Right cardiac atrium (tissue), 5 donors: Measurements from ENCODE around the gene GGNBP2. TPM values are rescaled to one million over a fixed set of nuclear protein-coding genes. Genes with fewer than 3 reads are reported as not detected.

Experiments
- ATAC-seq, 2 donors: fragments of 200-7000 bp; cut with Tn5 transposase; one replicate each; pipeline versions ENCODE4 v1.8.0 to v1.9.1; 2020; ENCODE audit warnings: moderate library complexity in 2 of 2, mild to moderate bottlenecking in 1 of 2
- DNase-seq, 3 donors: peaks; one replicate each; pipeline ENCODE4 v3.0.0-alpha.2; 2020
- H3K27ac ChIP-seq: one replicate; pipeline ENCODE4 v1.5.1; 2013; ENCODE audit warnings: mild to moderate bottlenecking, low read length, control low read depth, moderate library complexity
- H3K27me3 ChIP-seq: one replicate; pipeline ENCODE4 v1.6.1; 2013; ENCODE audit not compliant: control insufficient read depth, insufficient read depth
- H3K4me1 ChIP-seq: one replicate; pipeline ENCODE4 v1.6.1; 2013; ENCODE audit warnings: low read length; ENCODE audit not compliant: control insufficient read depth, insufficient read depth
- H3K4me3 ChIP-seq: one replicate; pipeline ENCODE4 v1.5.1; 2013; ENCODE audit warnings: low read length, control low read depth
- H3K9me3 ChIP-seq: one replicate; pipeline ENCODE4 v1.6.1; 2013; ENCODE audit warnings: low read length; ENCODE audit not compliant: control insufficient read depth
- WGBS: extraction: QIAGEN DNeasy Blood & Tissue Kit; methylation state at CpG from one replicate; pipeline ENCODE4 v1.1.7; 2013; 5-methylcytosine and 5-hydroxymethylcytosine counted together
- intact Hi-C, 4 donors: fragments of 100-400 bp; cut with DNase I; formaldehyde crosslinking; loops; one replicate each; pipeline versions ENCODE4 v1.11.0 to v1.14.0; 2022 to 2023
- long read RNA-seq, 4 donors: library from polyadenylated mRNA; unstranded; transcript quantifications; one replicate each; pipeline ENCODE4 v2.0.0, GENCODE V29; 2020 to 2021
- polyA plus RNA-seq: library from polyadenylated mRNA; stranded (reverse); fragments of 200-250 nt; gene quantifications from one replicate; pipeline ENCODE4 v1.2.3, GENCODE V29; 2013
- total RNA-seq, 4 donors: library from RNA; stranded (reverse); fragmentation: NEBNext Ultra II Directional; extraction: Animal tissue kit (Norgen Biotek cat#: 25700); gene quantifications; one replicate each; pipeline ENCODE4 v1.2.1, GENCODE V29; 2021
- donor health status: healthy with polysubstance abuse.
- donor health status: DM: no; HTN: yes; CAD: no.
- donor health status: DM: no; HTN: no; CAD: no.
- donor health status: DM: no; HTN: yes; CAD: no; lungs with severe emphysema.
- donor health status: DM: yes; HTN: yes; CAD: no.

The GGNBP2 gene, protein sequence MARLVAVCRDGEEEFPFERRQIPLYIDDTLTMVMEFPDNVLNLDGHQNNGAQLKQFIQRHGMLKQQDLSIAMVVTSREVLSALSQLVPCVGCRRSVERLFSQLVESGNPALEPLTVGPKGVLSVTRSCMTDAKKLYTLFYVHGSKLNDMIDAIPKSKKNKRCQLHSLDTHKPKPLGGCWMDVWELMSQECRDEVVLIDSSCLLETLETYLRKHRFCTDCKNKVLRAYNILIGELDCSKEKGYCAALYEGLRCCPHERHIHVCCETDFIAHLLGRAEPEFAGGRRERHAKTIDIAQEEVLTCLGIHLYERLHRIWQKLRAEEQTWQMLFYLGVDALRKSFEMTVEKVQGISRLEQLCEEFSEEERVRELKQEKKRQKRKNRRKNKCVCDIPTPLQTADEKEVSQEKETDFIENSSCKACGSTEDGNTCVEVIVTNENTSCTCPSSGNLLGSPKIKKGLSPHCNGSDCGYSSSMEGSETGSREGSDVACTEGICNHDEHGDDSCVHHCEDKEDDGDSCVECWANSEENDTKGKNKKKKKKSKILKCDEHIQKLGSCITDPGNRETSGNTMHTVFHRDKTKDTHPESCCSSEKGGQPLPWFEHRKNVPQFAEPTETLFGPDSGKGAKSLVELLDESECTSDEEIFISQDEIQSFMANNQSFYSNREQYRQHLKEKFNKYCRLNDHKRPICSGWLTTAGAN
- total RNA-seq (10 to 100 TPM; 44.3 to 51.6 (median 46.6) TPM), polyA plus RNA-seq (36.2 TPM)
- long read RNA-seq, donor 1, transcript GGNBP2-212 (14 exons, 2,847 nt): major isoform, 9 of 106 reads
- long read RNA-seq, donor 1, partial matches to known transcripts: 82 of 106 reads
- long read RNA-seq, donor 1, other reads (novel, unspliced or antisense): 12 of 106 reads
- long read RNA-seq, donor 2, transcript GGNBP2-212 (14 exons, 2,847 nt): major isoform, 17 of 42 reads
- long read RNA-seq, donor 2, partial matches to known transcripts: 17 of 42 reads
- long read RNA-seq, donor 2, other reads (novel, unspliced or antisense): 5 of 42 reads
- long read RNA-seq, donor 3, partial matches to known transcripts: 115 of 148 reads
- long read RNA-seq, donor 3, other reads (novel, unspliced or antisense): 28 of 148 reads
- long read RNA-seq, donor 4, transcript GGNBP2-212 (14 exons, 2,847 nt): major isoform, 17 of 55 reads
- long read RNA-seq, donor 4, partial matches to known transcripts: 30 of 55 reads
- long read RNA-seq, donor 4, other reads (novel, unspliced or antisense): 7 of 55 reads

DNA sequence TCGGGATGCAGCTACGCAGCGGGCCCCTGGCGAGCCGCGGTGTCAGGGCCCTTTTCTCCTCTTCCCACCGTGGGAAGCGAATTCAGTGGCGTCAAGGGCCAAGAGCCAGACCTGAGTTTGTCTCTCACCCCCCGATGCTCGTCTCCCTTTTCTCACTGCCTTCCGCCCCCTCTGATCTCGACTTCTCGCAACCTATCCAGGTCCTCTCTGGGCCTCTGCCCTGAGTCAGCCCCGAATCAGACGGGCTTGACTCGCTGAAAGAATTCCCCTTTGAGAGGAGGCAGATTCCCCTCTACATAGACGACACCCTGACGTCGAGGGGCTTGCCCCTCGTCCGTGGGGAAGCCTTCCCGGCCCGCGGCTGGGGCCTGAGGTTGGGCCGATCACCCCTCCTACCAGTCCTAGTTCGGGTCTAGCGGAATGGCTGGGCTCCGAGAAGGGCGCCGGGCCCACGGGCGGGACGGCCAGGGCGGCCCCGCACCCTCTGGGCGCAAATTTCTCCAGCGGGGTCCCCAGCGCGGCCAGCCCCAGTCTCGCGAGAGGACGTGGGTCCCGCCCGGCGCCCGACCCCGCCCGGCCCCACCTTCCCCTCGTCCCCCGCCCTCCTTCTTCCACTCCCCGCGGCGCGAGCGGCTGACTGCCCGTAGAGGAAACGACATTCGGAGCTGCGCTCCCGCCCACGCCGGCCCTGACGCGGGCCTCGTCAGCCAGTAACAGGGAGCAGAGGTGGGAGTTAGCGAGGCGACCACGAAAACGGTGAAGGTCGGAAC lies at the start of gene GGNBP2:
Gene GGNBP2, plus strand, starts transcription at position 613 of the 770 bp plus-strand sequence. CDS start 806 bp downstream, outside the sequence.
- no peaks in the 10 kb centered on the region for H3K27me3 ChIP-seq

DNA sequence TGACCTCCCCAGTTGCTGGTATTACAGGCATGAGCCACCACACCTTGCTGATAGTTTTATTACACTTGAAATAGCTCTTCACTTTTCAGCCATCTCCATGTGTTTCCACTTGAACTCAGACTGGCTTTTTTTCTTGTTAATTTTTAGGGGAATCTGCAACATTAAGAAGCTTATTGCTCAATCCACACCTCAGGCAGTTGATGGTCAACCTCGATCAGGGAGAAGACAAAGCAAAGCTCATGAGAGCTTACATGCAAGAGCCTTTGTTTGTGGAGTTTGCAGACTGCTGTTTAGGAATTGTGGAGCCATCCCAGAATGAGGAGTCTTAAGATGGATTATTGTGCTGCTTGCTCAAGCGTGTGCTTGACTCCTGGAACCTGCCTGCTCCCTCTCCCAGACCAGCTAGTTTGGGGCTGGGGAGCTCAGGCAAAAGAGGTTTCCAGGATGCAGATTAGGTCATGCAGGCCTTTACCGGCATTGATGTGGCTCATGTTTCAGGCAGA lies 49.6 kb upstream of the GGNBP2 start:
- H3K4me1 ChIP-seq: no peaks in the 10 kb centered on the region
- H3K4me3 ChIP-seq: no peak overlapping the region
- H3K9me3 ChIP-seq: no peaks in the 10 kb centered on the region
- ATAC-seq (no peak), DNase-seq (no peak)
- WGBS: 72% methylated on average over 3 of the region's 3 CpGs
- intact Hi-C loops: no loop called here
- H3K27me3 ChIP-seq: no peaks in the 10 kb centered on the region
- H3K27ac ChIP-seq: no peak overlapping the region

More for the DNA sequence above, at the start of gene GGNBP2:
- H3K9me3 ChIP-seq: no peaks in the 10 kb centered on the region
- ATAC-seq (peak; percentile 93), DNase-seq (peak; percentile 96 to 98 (median 97))
- intact Hi-C loops: no loop called here
- H3K4me3 ChIP-seq: peak within 1 kb of the TSS; percentile 78
- peak within 1 kb of the TSS; percentile 97 for H3K27ac ChIP-seq
- H3K4me1 ChIP-seq: no peaks in the 10 kb centered on the region
- WGBS: under 1% methylated on average over 71 of the region's 71 CpGs

DNA sequence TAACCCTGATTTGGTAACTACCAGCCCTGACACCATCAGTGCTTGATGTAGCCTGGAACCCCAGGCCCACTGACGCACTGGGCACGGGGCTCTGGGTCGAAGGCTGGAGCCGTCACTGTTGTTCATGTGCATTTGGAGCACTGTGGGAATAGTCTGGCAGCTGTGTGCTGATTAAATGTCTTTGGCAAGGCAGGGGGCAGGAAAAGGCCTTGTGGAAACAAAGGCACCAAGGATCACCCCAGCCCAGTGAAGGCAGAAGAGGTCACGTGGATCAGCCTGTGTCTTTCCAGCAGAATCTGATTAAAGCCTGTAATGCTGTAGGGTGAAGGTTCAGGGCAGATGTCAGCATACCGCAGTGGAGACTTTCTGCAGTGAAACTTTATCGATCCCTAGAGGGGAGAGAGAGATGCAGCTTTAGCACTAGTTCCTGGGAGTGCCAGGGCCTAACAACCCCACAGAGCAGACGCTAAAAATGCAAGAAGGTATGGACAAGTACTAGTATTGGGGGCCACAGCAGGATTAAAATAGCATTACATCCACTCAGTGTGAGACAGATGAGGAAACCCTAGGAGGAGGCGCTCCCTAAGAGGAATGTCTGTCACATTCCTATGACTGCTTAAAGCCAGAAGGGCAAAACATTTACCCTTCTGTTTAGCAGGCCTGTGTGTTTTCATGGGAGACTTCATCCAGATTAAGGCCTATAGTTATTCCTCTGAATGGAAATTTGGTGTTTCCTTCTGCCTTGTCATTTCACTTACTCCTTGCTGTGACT lies 48.5 kb upstream of the GGNBP2 start:
- Histone ChIP-seq H3K4me3 (no peak overlapping the region), H3K9me3 (no peaks in the 10 kb centered on the region), H3K27me3 (no peaks in the 10 kb centered on the region), H3K27ac (no peak overlapping the region), H3K4me1 (no peaks in the 10 kb centered on the region)
- 78% methylated on average over 9 of the region's 9 CpGs for WGBS
- no peak for DNase-seq
- no peak for ATAC-seq
- intact Hi-C loops: no loop called here

DNA sequence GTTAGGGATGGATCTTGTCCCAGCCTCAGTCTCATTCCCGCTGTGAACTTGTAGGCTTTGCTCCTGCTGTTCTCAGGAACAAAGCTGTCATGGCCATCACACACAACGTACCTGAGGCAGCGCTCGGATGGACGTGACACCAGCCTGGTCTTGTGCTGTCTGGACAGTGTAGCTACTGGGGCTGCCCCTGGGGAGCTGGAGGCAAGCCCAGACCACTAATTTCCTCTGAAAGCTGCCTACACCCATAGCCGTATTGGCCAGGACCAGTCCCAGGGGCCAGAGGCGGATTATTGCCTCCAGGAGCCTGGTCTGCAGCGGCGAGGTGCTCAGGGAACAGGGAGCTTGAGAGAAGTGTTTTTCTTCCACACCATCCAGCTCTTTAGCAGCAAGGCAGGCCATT lies 46.6 kb upstream of the GGNBP2 start:
- Histone ChIP-seq H3K27me3 (no peaks in the 10 kb centered on the region), H3K27ac (no peak overlapping the region), H3K9me3 (no peaks in the 10 kb centered on the region), H3K4me1 (no peaks in the 10 kb centered on the region), H3K4me3 (no peak overlapping the region)
- DNase-seq (no peak), ATAC-seq (peak; percentile 20 to 33)
- 64% methylated on average over 9 of the region's 9 CpGs for WGBS
- intact Hi-C loops: no loop called here

DNA sequence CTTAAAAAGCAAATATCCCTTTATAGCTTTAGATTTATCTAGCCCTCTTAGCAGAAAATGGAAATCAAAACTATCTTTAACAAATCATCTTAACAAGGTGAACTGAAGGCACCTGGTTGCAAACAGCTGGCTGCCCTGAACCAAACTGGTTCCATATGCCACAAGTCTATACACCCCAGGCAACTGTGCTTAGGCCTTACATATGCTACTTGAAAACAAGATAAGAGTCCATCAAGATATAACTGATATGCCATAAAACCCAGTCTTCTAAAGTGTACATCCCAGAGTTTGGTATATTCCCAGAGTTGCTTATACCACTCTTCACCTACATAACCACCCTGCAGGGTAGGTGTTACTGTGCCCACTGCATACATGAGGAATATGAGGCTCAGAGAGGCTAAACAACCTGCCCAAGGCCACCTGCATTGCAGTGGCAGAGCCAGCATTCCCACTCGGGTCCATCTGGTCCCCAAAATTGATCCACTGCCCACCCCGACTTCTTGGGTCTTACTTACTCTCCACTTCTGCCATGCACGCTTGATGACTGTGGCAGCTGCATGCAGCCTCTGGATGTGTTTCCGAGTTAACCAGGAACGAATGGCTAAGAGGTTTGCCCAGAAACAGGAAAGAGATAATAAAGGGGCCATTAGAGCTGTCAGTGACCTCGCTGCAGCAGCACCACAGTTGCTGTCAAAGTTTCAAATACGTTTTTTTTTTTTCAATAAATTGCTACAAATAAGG lies 46.0 kb upstream of the GGNBP2 start:
- Histone ChIP-seq H3K27ac (no peak overlapping the region), H3K9me3 (no peaks in the 10 kb centered on the region), H3K27me3 (no peaks in the 10 kb centered on the region), H3K4me1 (no peaks in the 10 kb centered on the region), H3K4me3 (no peak overlapping the region)
- WGBS: 62% methylated on average over 7 of the region's 7 CpGs
- DNase-seq (no peak), ATAC-seq (no peak)
- intact Hi-C loops: no loop called here

DNA sequence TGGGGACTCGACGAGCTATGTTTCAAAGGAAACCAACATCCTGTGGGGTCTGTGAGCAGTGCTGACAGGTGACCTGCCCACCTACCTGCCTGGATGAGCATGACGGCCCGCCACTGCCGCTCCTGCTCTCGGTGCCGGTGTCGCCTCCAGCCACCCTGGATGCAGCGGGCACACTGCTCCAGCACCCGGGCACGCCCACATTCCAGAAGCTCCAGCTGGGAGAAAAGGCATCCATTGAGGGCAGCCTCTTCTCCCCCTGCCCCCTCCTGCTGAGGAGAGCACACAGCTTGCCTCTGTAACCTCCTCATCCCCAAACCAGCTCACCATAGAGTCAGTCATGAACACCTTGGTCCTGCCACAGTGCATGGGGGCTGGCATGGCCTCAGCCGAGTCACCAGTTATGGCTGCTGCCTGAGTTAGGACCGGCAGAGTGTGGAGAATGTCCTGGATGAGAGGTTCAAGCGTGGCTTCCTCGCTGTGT lies 43.9 kb upstream of the GGNBP2 start:
- intact Hi-C loops: no loop called here
- H3K27me3 ChIP-seq: no peaks in the 10 kb centered on the region
- H3K4me3 ChIP-seq: no peak overlapping the region
- H3K4me1 ChIP-seq: no peaks in the 10 kb centered on the region
- WGBS: 85% methylated on average over 15 of the region's 15 CpGs
- no peak for ATAC-seq
- no peak for DNase-seq
- H3K27ac ChIP-seq: no peak overlapping the region
- H3K9me3 ChIP-seq: no peaks in the 10 kb centered on the region

- 95% methylated on average over 3 of the region's 3 CpGs for WGBS
- Histone ChIP-seq H3K4me3 (no peak overlapping the region), H3K27ac (no peak overlapping the region), H3K4me1 (no peaks in the 10 kb centered on the region), H3K9me3 (no peaks in the 10 kb centered on the region), H3K27me3 (no peaks in the 10 kb centered on the region)
- intact Hi-C loops: no loop called here
- DNase-seq (no peak), ATAC-seq (no peak)
These were observed 43.4 kb upstream of the GGNBP2 start for GRCh38 chr17:36501351-36501750.

GRCh38 chr17:36501963-36502362 lies 42.8 kb upstream of the GGNBP2 start:
- Histone ChIP-seq H3K4me3 (no peak overlapping the region), H3K27me3 (no peaks in the 10 kb centered on the region), H3K9me3 (no peaks in the 10 kb centered on the region), H3K27ac (no peak overlapping the region), H3K4me1 (no peaks in the 10 kb centered on the region)
- intact Hi-C loops: no loop called here
- ATAC-seq (no peak), DNase-seq (no peak)
- WGBS: 91% methylated on average over 6 of the region's 6 CpGs

DNA sequence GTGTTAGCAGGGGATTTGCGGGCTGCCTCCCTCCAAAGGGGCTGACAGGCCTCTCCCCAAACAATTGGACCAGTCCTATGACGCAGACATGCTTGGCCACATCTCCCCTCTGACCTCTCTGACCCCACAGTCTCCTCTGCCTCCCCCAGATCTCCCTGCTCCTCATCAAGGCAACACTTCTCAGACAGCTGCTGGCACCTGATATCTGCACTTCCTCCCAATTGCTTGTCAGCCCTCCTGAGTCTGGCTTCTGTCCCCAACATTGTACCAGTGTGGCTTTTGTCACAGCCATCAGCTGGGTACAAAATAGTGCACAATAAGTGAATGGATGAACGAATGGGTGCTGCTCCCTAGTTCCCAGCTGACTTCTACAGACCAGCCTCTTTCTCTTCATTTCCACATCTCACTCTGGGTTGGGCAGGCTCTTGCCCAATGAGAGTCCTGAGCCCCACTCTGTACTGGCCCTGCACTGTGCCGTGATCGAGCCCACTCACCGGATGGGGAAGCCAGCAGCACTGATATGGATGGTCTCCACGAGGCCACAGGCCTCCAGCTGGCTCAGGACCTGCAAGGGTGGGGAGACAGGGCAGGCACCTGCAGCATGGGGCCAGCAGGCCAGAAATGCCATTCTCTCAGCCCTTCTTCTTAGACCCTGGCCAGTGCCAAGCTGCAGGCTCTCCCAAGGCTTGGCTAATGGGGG lies 41.1 kb upstream of the GGNBP2 start:
- WGBS: 72% methylated on average over 7 of the region's 7 CpGs
- no peaks in the 10 kb centered on the region for H3K27me3 ChIP-seq
- H3K27ac ChIP-seq: no peak overlapping the region
- no peaks in the 10 kb centered on the region for H3K9me3 ChIP-seq
- intact Hi-C loops: no loop called here
- H3K4me3 ChIP-seq: no peak overlapping the region
- DNase-seq: no peak
- ATAC-seq: no peak
- H3K4me1 ChIP-seq: no peaks in the 10 kb centered on the region
